ENCODE data around the gene PCNX2. TPM values are rescaled to one million over a fixed set of nuclear protein-coding genes. Genes with fewer than 3 reads are reported as not detected.

The PCNX2 gene
- total and polyA plus RNA-seq, 2 donors (not counting 3 experiments of a cell fraction or from before 2014, with no cell fraction given) = 6.6 to 11.0 TPM

- H3K4me1 ChIP-seq (ENCODE audit: control insufficient read depth, extremely low read depth, insufficient read depth, low read length) = no peaks in the 10 kb centered on the region
- FAIRE-seq (no peak), DNase-seq (ENCODE audit: low read depth, low spot score) (no peak)
- dilution Hi-C loops (cut with MboI; ENCODE audit: extremely low pct_ligation_motif_present, low sequenced_read_pairs) = no loop called here
- no peak for TF ChIP-seq CTCF (IDR thresholded peaks at IDR 0.05; ENCODE audit: extremely low read depth in 1 of 2, insufficient read depth in 1 of 2, low read depth in 1 of 2, low read length in 2 of 2)
- TF ChIP-seq MAX (IDR thresholded peaks at IDR 0.05; ENCODE audit: insufficient read depth, insufficient read length) = no peak
- no peak for TF ChIP-seq GATA2 (IDR thresholded peaks at IDR 0.05; ENCODE audit: insufficient read depth, insufficient read length, low read depth, low read length)
- no peak for TF ChIP-seq POLR2AphosphoS5 (IDR thresholded peaks at IDR 0.05; ENCODE audit: insufficient read depth, low read depth, low read length)
- no peak for TF ChIP-seq FOS (IDR thresholded peaks at IDR 0.05; ENCODE audit: borderline replicate concordance, insufficient read depth, low read length)
- no peak for TF ChIP-seq POLR2A (IDR thresholded peaks at IDR 0.05; ENCODE audit: low read depth, low read length)
- TF ChIP-seq EZH2 (IDR thresholded peaks at IDR 0.05; ENCODE audit: borderline replicate concordance, low read depth, low read length, severe bottlenecking) = no peak
- no peak for TF ChIP-seq MYC (IDR thresholded peaks at IDR 0.05; ENCODE audit: low read depth, low read length)
- TF ChIP-seq JUN (IDR thresholded peaks at IDR 0.05; ENCODE audit: borderline replicate concordance, insufficient read depth, insufficient read length, low read depth) = no peak
- no peaks in the 10 kb centered on the region for H3K9me3 ChIP-seq (replicated peaks; ENCODE audit: control insufficient read depth, insufficient read depth, low read length)
- ChIA-PET POLR2A (no interaction called here), CTCF (no interaction called here)
- H3K4me3 ChIP-seq (replicated peaks in 1 of 3; ENCODE audit: insufficient read depth in 1 of 3, low read depth in 1 of 3, low read length in 3 of 3) = no peak overlapping the region
- no peaks in the 10 kb centered on the region for H4K20me1 ChIP-seq (replicated peaks; ENCODE audit: control insufficient read depth, extremely low read depth, insufficient read depth, low read length)
- no TSS peak for BruUV-seq (replicated peaks)
- no peak overlapping the region for H3K4me2 ChIP-seq (ENCODE audit: insufficient read depth, low read length)
- no peak overlapping the region for H2AFZ ChIP-seq (ENCODE audit: low read depth, low read length)
- no peaks in the 10 kb centered on the region for H3K27me3 ChIP-seq (ENCODE audit: control insufficient read depth in 2 of 2, insufficient read depth in 2 of 2, low read length in 2 of 2)
- H3K36me3 ChIP-seq (ENCODE audit: control insufficient read depth in 2 of 2, extremely low read depth in 1 of 2, insufficient read depth in 2 of 2, low read length in 2 of 2) = no peaks in the 10 kb centered on the region
- H3K9ac ChIP-seq (replicated peaks; ENCODE audit: extremely low read depth, insufficient read depth, low read length) = no peak overlapping the region
- no peak overlapping the region for H3K27ac ChIP-seq (ENCODE audit: insufficient read depth, low read depth, low read length)
- intact Hi-C loops (cut with micrococcal nuclease) = no loop called here
- no peaks in the 10 kb centered on the region for H3K79me2 ChIP-seq (ENCODE audit: control insufficient read depth, insufficient read depth, low read length)
- H3K9me1 ChIP-seq (replicated peaks; ENCODE audit: control insufficient read depth, extremely low read depth, insufficient read depth, low read length) = no peaks in the 10 kb centered on the region
Measured at GRCh38 chr1:233089251-233089650, 206.3 kb downstream of the PCNX2 start.
